SIG-M5 (cell line): ENCODE data around the gene AGFG1.

ENCODE experiments used
- DNase-seq: peaks from one replicate; lab custom pipeline; 2025; lab: John Stamatoyannopoulos, UW

Gene AGFG1

DNA sequence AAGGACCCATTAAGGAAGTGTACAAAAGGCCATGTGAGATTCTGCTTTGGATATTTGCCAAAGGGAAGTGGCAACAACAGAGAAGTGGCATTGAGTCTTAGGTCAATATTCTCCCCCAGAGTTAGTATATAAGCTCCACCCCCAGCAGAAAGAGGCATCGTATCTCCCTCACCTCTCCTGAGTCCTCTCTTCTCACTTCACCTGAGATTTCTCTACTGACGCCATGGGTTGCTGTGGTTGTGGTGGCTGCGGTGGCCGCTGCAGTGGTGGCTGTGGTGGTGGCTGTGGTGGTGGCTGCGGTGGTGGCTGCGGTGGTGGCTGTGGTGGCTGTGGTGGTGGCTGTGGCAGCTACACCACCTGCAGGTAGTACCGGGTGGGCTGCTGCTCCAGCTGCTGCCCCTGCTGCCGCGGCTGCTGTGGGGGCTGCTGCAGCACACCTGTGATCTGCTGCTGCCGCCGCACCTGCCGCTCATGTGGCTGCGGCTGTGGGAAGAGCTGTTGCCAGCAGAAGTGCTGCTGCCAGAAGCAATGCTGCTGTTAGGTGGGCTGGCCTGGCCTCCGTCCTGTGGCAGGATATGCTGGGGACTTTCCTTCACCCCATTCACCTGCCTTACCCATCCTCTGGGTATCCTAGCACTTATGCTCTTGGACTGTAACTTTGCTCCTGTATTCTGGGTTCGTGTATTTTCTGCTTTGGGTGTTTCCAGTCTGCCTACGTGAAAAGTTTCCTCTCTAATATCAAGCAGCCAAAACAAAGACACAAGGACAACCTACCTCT, 136.8 kb downstream of the AGFG1 start:
- DNase-seq: no peak

DNA sequence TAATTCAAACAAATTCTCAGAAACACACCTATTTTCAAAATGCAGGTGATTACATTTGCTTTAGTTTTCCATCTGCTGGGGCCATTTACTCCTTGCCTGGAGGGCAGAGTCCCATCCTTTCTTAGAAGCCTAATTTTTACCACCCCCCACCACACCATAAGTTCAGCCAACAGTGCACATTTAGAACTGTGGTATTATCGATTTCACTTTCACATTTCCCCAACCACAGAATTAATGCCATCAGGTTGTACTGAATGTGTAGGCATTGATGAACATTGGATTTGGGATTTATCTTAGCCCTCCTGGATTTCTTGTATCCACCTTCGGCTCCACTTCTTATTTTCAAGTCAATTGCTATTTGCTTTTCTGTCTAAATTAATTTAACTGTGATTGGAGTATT, 138.2 kb downstream of the AGFG1 start:
- no peak for DNase-seq
